Measurements from ENCODE around the gene ASXL3.

- TF ChIP-seq CTCF (IDR thresholded peaks at IDR 0.05) = no peak
- no peak for TF ChIP-seq POLR2A (IDR thresholded peaks at IDR 0.05)
Measured at GRCh38 chr18:33729556-33729955, 151.5 kb downstream of the ASXL3 start.

Measured in thyroid gland (tissue), 4 donors.